LNCaP clone FGC (cell line): ENCODE measurements around the gene DUSP3.

Experiments used
- DNase-seq: peaks from one replicate; pipeline ENCODE4 v3.0.0-alpha.2; 2011; ENCODE audit warnings: low read depth
- H3K4me3 ChIP-seq: 2 replicates; pipeline ENCODE4 v1.5.1; 2011; ENCODE audit warnings: mild to moderate bottlenecking, low read depth, low read length, control low read depth
- TF ChIP-seq, protein P1 (sequence below): IDR thresholded peaks from 2 replicates; pipeline ENCODE4 v1.5.1; 2012; ENCODE audit warnings: mild to moderate bottlenecking; ENCODE audit not compliant: control insufficient read depth, insufficient read depth; ENCODE audit errors: extremely low read depth

DUSP3 gene

DNA sequence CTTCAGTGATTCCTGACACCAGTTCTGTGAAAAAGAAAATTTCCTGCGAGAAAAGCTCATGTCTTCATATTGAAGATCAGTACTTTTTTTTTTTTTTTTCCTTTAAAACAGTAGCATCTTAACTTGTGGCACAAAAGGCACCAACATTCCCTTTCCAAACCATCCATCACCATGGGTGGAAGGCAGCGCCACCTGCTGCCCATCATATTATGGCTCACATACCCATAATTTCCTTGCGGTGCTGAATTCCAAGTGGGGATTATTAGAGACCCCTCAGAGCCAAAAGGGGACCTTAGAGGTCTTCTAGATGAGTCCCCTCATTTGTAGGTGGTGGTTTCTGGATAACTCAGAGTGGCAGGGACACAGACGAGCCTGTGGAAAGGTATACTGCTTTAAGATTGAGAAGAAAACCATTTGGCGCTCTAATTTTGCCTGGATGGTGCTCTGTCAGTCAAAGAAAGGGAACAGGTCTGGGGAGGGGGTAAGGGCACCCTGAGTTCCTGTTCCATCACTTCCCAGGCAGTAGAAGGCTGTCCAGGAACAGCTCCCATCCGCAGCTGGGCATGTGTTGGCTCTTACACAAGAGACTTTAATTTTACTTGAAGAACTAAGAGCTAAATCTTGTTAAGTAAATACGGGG, 12.2 kb downstream of the DUSP3 start:
- no peak overlapping the region for H3K4me3 ChIP-seq
- no peak for DNase-seq
- TF ChIP-seq, protein P1, sequence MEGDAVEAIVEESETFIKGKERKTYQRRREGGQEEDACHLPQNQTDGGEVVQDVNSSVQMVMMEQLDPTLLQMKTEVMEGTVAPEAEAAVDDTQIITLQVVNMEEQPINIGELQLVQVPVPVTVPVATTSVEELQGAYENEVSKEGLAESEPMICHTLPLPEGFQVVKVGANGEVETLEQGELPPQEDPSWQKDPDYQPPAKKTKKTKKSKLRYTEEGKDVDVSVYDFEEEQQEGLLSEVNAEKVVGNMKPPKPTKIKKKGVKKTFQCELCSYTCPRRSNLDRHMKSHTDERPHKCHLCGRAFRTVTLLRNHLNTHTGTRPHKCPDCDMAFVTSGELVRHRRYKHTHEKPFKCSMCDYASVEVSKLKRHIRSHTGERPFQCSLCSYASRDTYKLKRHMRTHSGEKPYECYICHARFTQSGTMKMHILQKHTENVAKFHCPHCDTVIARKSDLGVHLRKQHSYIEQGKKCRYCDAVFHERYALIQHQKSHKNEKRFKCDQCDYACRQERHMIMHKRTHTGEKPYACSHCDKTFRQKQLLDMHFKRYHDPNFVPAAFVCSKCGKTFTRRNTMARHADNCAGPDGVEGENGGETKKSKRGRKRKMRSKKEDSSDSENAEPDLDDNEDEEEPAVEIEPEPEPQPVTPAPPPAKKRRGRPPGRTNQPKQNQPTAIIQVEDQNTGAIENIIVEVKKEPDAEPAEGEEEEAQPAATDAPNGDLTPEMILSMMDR, result peak; percentile 88

DNA sequence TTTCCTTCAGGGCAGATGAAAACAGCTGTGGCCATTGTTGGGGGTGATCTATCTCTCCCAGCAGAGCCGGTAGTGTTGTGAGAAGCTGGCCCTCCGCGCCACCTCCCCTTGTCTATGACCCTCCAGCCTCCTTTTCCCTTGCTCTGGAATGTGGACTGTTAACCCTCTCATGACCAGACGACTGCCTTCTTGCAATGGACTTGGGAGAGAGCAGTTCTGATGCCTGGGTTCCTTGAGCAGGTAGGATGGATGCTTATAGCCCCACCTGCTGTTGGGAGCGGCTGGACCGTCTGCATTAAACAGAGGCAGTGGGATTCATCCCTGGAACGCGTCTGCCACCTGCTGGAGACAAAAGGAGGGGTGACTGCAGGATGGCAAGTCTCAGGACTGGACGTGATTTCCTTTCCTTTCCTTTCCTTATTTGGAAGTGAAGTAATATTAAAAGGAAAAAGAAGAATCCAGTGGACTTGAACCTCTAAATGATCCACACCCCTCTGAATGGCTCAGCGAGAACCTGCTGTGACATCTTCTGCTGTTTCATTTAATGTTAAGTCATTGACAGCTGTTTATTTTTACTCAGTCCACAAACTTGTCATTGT, 18.4 kb downstream of the DUSP3 start:
- no peak overlapping the region for H3K4me3 ChIP-seq
- peak; percentile 86 for DNase-seq
- TF ChIP-seq, protein P1, result peak; percentile 100

DNA sequence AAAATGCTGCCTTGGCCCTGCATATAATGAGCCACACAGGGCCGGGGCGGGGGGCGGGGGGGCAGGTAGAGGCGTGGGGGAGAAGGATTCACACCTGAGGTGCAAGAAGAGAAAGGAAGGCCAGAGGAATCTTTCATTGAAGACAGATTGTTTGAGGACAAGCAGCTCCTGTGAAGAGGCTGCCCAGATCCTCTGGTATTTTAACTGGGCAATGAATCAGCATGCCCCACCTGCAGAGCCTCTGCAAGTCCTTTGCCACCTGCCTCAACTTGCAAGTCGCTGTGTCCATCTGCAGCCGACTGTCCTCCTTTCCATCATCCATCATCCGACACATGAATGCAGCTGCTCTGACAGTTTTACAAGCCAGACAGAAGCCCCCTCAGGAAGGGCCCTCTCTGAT, 18.9 kb downstream of the DUSP3 start:
- TF ChIP-seq, protein P1, result no peak
- no peak overlapping the region for H3K4me3 ChIP-seq
- no peak for DNase-seq

DNA sequence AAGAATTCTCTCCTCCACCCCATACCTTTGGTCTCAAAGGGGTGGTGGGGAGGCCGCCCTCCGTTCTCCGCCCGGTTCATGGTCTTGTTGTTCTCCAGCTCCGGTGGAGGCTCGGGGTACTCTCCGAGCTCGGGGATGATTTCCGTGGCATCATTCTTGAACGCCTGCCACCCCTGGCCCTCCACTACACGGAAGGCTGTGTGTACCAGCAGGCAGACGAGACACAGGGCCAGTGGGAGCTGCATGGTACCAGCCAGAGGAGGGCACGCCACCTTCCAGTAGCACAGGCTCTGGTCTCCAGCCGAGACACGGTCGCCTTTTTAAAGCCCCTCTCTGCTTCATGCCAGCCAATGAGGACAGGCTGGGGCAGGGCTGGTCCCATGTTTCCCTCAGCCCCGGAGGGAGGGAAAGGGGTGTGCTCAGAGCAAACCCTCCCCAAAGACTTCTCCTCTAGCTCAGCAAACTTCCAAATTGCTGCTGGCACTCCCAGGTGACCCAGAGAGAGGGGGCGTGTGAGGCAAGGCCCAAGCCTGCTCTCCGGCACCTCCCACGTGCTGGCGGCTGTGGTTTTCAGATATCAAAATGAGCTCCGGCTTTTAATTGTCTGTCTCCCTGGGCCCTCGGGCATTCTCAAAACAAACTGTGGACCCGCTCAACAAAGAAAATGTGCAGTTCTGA, 20.1 kb downstream of the DUSP3 start, which contains the start of gene SOST:
SOST (minus strand) TSS at position 295 of the 678 bp plus-strand sequence; CDS start at position 245, 50 bp downstream.
- H3K4me3 ChIP-seq, result no peak within 1 kb of the TSS
- TF ChIP-seq, protein P1, result no peak
- DNase-seq, result no peak

DNA sequence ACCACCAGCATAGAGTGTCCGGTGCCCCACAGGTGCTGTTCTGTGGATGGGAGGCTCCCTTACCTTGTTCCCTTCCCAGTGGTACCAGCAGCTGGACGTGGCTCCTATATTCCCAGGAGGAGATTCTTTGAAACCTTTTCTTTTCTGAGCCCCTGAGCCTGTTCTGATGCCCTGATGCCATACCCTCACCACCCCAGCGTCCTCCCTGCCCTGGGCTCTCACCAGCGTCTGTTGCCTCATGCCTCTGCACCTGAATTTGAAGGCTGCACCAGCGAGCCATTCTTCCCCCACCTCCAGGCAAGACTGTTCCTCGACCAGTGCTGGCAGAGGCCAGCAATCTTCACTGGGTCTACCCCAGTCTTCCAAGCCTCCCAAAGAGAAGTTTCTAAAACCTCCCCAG, 20.7 kb downstream of the DUSP3 start:
- TF ChIP-seq, protein P1, result no peak
- no peak for DNase-seq
- H3K4me3 ChIP-seq, result no peak overlapping the region

DNA sequence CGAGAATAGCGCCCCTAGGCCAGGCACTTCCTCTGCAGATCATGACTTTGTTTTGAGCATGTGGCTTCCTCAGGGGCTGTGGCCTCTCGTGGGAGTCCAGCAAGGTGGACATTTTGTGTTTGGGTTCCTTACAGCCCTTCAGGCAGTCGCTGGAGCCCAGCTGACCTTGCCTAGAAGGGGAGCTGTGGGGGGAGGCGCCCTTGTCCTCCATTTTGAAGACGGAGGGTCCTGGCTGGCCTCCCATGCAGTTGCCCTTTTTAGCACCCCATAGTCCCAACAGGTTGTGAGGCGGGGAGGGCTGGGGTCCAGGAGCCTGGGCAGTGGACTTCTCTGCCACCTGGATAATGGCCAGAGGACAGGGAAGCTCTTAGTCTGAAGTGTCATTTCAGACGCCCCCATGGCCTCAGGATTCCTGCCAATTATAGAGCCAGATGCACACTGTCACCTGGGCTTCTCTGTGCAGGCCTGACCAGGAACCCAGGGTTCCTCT, 21.6 kb downstream of the DUSP3 start:
- H3K4me3 ChIP-seq, result no peak overlapping the region
- DNase-seq, result no peak
- TF ChIP-seq, protein P1, result no peak
